ENCODE results near the gene GFPT1. TPM values are rescaled to one million over a fixed set of nuclear protein-coding genes. Genes with fewer than 3 reads are reported as not detected.

Gene GFPT1
- total and polyA plus RNA-seq, 9 of the 15 experiments (the other 6 are each of a cell fraction or from before 2014, with no cell fraction given): 6.6 to 38.3 (median 15.9) TPM

DNA sequence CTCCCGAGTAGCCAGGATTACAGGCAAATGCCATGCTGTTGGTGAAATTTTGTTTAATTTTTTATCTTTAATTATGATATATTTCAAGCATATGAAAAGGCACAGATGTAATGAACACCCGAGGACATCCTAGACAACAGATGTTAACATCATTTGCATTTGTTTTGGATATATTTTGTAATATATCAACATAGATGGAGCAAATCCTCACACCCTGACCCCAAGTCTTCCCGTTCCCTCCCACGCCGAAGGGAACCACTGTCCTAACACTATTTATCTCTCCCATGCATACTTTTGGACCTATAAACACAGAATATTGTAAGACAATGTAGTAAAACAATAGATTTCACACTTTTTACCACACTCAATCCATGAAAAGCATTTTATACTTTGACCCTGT is 99.5 kb downstream of the GFPT1 start:
- H3K9ac ChIP-seq (ENCODE audit: insufficient read depth in 1 of 2, low read depth in 2 of 2, low read length in 2 of 2): no peak overlapping the region
- 5% methylated on average over 5 of the region's 5 CpGs for WGBS (ENCODE audit: insufficient coverage, low coverage, missing lambda C conversion rate)
- ChIA-PET CTCF (ENCODE audit: low intra/inter-chr PET ratio) (no interaction called here), POLR2A (interaction anchor here (0.5 to 0.6 kb wide), 3 partner anchors 8 to 125 kb away, joined by 3 to 4 read pairs (median 3); no protein-coding TSS in a partner anchor)
- H2AFZ ChIP-seq (ENCODE audit: low read depth, low read length): no peak overlapping the region
- H3K9me1 ChIP-seq (ENCODE audit: control insufficient read depth, insufficient read depth, low read length): no peaks in the 10 kb centered on the region
- H3K36me3 ChIP-seq (ENCODE audit: control insufficient read depth, insufficient read depth, low read length): no peaks in the 10 kb centered on the region
- in situ Hi-C loops (cut with MboI) (no loop called here), intact Hi-C loops (cut with micrococcal nuclease) (no loop called here)
- DNase-seq (ENCODE audit: extremely low read depth in 1 of 4, low spot score in 3 of 4) (no peak), FAIRE-seq (no peak), ATAC-seq (no peak)
- TF ChIP-seq, protein P1, sequence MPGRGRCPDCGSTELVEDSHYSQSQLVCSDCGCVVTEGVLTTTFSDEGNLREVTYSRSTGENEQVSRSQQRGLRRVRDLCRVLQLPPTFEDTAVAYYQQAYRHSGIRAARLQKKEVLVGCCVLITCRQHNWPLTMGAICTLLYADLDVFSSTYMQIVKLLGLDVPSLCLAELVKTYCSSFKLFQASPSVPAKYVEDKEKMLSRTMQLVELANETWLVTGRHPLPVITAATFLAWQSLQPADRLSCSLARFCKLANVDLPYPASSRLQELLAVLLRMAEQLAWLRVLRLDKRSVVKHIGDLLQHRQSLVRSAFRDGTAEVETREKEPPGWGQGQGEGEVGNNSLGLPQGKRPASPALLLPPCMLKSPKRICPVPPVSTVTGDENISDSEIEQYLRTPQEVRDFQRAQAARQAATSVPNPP (IDR thresholded peaks at IDR 0.05; ENCODE audit: borderline replicate concordance, insufficient read depth, insufficient read length): no peak
- TF ChIP-seq SAFB (IDR thresholded peaks at IDR 0.05; ENCODE audit: borderline replicate concordance, low read depth, low read length) (no peak), ZSCAN29 (IDR thresholded peaks at IDR 0.05) (no peak), PRMT5 (CRISPR knock-in tag; IDR thresholded peaks at IDR 0.05) (no peak), STAT5B (CRISPR knock-in tag; IDR thresholded peaks at IDR 0.05) (no peak), XRCC3 (IDR thresholded peaks at IDR 0.05) (no peak), ZNF224 (CRISPR knock-in tag; IDR thresholded peaks at IDR 0.05) (no peak), IFI16 (CRISPR knock-in tag; IDR thresholded peaks at IDR 0.05) (no peak), SMARCB1 (IDR thresholded peaks at IDR 0.05; ENCODE audit: insufficient read length, low read depth) (no peak)
- TF ChIP-seq, protein P2, sequence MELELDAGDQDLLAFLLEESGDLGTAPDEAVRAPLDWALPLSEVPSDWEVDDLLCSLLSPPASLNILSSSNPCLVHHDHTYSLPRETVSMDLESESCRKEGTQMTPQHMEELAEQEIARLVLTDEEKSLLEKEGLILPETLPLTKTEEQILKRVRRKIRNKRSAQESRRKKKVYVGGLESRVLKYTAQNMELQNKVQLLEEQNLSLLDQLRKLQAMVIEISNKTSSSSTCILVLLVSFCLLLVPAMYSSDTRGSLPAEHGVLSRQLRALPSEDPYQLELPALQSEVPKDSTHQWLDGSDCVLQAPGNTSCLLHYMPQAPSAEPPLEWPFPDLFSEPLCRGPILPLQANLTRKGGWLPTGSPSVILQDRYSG (tag; conservative IDR thresholded peaks at IDR 0.05; ENCODE audit: low read depth): no peak
- H3K27ac ChIP-seq (ENCODE audit: extremely low read depth, low read depth, low read length): no peak overlapping the region
- H3K4me3 ChIP-seq: no peak overlapping the region
- no peaks in the 10 kb centered on the region for H3K9me3 ChIP-seq (replicated peaks; ENCODE audit: control insufficient read depth, insufficient read depth, low read depth, low read length)
- H3K79me2 ChIP-seq (ENCODE audit: control insufficient read depth, insufficient read depth, low read length): no peaks in the 10 kb centered on the region
- 0 out of 2 replicates have a peak, but pooled peaks cover under 1% of the 10 kb centered on the region for H4K20me1 ChIP-seq (replicated peaks; ENCODE audit: control insufficient read depth, insufficient read depth, low read length)
- no peaks in the 10 kb centered on the region for H3K4me1 ChIP-seq (replicated peaks in 1 of 2; ENCODE audit: control insufficient read depth in 2 of 2, insufficient read depth in 2 of 2, low read length in 2 of 2)
- H3K27me3 ChIP-seq (ENCODE audit: control insufficient read depth in 2 of 2, insufficient read depth in 2 of 2, low read length in 2 of 2): peaks cover 3 to 7% of the 10 kb centered on the region in 2 experiments; a peak in 2 of 5 replicates
- no peak overlapping the region for H3K4me2 ChIP-seq (ENCODE audit: insufficient read depth, low read length)
- no TSS peak for BruUV-seq (replicated peaks)
